OCI-LY1 (cell line): ENCODE measurements around the gene PLPPR2.

Experiments used
- CTCF ChIP-seq: fragments of 200-600 bp; sonication (generic), shearing (Covaris generic); IDR thresholded peaks from 2 replicates; pipeline ENCODE4 v1.5.1; 2017; ENCODE audit warnings: mild to moderate bottlenecking, antibody characterized with exemption, low read length, moderate library complexity, mixed read lengths
- EZH2 ChIP-seq: fragments of 200-600 bp; sonication (generic), shearing (Covaris generic); IDR thresholded peaks from 2 replicates; pipeline ENCODE4 v1.8.0; 2017; ENCODE audit warnings: borderline replicate concordance, mixed run types, mild to moderate bottlenecking, antibody characterized with exemption, low read length, moderate library complexity, mixed read lengths

- no peak for TF ChIP-seq CTCF
- TF ChIP-seq EZH2, result no peak
Measured at GRCh38 chr19:11399667-11400066, 44.4 kb downstream of the PLPPR2 start.
